Fibroblast of lung (primary cell): ENCODE measurements around the gene NUP62. TPM values are rescaled to one million over a fixed set of nuclear protein-coding genes. Genes with fewer than 3 reads are reported as not detected.

ENCODE experiments used
- DNase-seq, 2 donors: peaks; one replicate each; pipeline versions ENCODE4 v3.0.0 to v3.0.0-alpha.2; 2010; ENCODE audit warnings: low read depth in 2 of 2
- H2AFZ ChIP-seq: 2 replicates; pipeline ENCODE4 v1.5.1; 2012; ENCODE audit warnings: low read length, control low read depth, inconsistent platforms
- H3K27ac ChIP-seq: 2 replicates; pipeline ENCODE4 v1.5.1; 2011; ENCODE audit warnings: low read length, control low read depth; ENCODE audit not compliant: insufficient read depth
- H3K27me3 ChIP-seq: 2 replicates; pipeline ENCODE4 v1.5.1; 2011; ENCODE audit warnings: mild to moderate bottlenecking, low read length; ENCODE audit not compliant: control insufficient read depth, insufficient read depth
- H3K36me3 ChIP-seq: 2 replicates; pipeline ENCODE4 v1.5.1; 2011; ENCODE audit warnings: low read length; ENCODE audit not compliant: control insufficient read depth, insufficient read depth
- H3K4me1 ChIP-seq: 2 replicates; pipeline ENCODE4 v1.5.1; 2011; ENCODE audit warnings: low read length; ENCODE audit not compliant: control insufficient read depth, insufficient read depth; ENCODE audit errors: extremely low read depth
- H3K4me2 ChIP-seq: 2 replicates; pipeline ENCODE4 v1.5.1; 2011; ENCODE audit warnings: low read length, control low read depth; ENCODE audit not compliant: insufficient read depth; ENCODE audit errors: extremely low read depth
- H3K4me3 ChIP-seq, 4 experiments: fragments of 200-600 bp in 1 of 4; sonication (generic) in 1 of 4; replicated peaks in 1 of 4; 2 replicates each; pipeline ENCODE4 v1.5.1; 2011 to 2016; ENCODE audit warnings: low read length in 4 of 4, low read depth in 3 of 4, mild to moderate bottlenecking in 3 of 4, control low read depth in 2 of 4, inconsistent platforms in 1 of 4, mixed read lengths in 1 of 4; ENCODE audit not compliant: insufficient read depth in 1 of 4; ENCODE audit errors: control extremely low read depth in 1 of 4
- H3K79me2 ChIP-seq: 2 replicates; pipeline ENCODE4 v1.5.1; 2012; ENCODE audit warnings: mild to moderate bottlenecking, low read length, inconsistent platforms; ENCODE audit not compliant: control insufficient read depth, insufficient read depth
- H3K9ac ChIP-seq: 2 replicates; pipeline ENCODE4 v1.5.1; 2011; ENCODE audit warnings: mild to moderate bottlenecking, low read length, control low read depth; ENCODE audit not compliant: insufficient read depth
- H3K9me3 ChIP-seq: 2 replicates; pipeline ENCODE4 v1.5.1; 2012; ENCODE audit warnings: low read depth, low read length; ENCODE audit not compliant: control insufficient read depth, insufficient read depth
- H4K20me1 ChIP-seq: 2 replicates; pipeline ENCODE4 v1.5.1; 2011; ENCODE audit warnings: low read length; ENCODE audit not compliant: control insufficient read depth, insufficient read depth; ENCODE audit errors: extremely low read depth
- CTCF ChIP-seq, 2 donors: IDR thresholded peaks in 1 of 2; conservative IDR thresholded peaks in 1 of 2; 1 replicate in 1 of 2; 2 replicates in 1 of 2; pipeline ENCODE4 v1.5.1; 2011 to 2012; ENCODE audit warnings: low read length in 2 of 2, control low read depth in 1 of 2, inconsistent platforms in 1 of 2, low read depth in 1 of 2, mild to moderate bottlenecking in 1 of 2
- EZH2 ChIP-seq: IDR thresholded peaks from 2 replicates; pipeline ENCODE4 v1.5.1; 2012; ENCODE audit warnings: low read length, control low read depth, mild to moderate bottlenecking; ENCODE audit errors: missing control alignments
- polyA plus RNA-seq, 2 donors: library from polyadenylated mRNA; depleted of rRNA in 1 of 2; stranded (reverse) in 1 of 2; unstranded in 1 of 2; fragments of >200 nt; gene quantifications; 2 replicates each; pipeline ENCODE4 v1.2.1, GENCODE V29; 2011 to 2012; ENCODE audit warnings: missing spikeins in 1 of 2
- total RNA-seq: library from RNA; depleted of rRNA; stranded (reverse); fragments of >200 nt; gene quantifications from 2 replicates; pipeline ENCODE4 v1.2.1, GENCODE V29; 2014

The NUP62 gene
- total and polyA plus RNA-seq, 2 donors (not counting 1 experiment from before 2014, with no cell fraction given), result 8.9 to 20.8 TPM

- TF ChIP-seq CTCF (conservative IDR thresholded peaks at IDR 0.05 in 1 of 2, IDR thresholded peaks at IDR 0.05 in 1 of 2; ENCODE audit: low read depth in 1 of 2, low read length in 2 of 2) (no peak), EZH2 (no peak)
- no peak overlapping the region for H3K27ac ChIP-seq
- peaks cover 50% of the 10 kb centered on the region for H3K36me3 ChIP-seq
- H2AFZ ChIP-seq, result no peak overlapping the region
- H3K4me2 ChIP-seq, result no peak overlapping the region
- no peak overlapping the region for H3K9ac ChIP-seq
- peaks cover 3% of the 10 kb centered on the region for H3K79me2 ChIP-seq
- no peaks in the 10 kb centered on the region for H4K20me1 ChIP-seq
- H3K9me3 ChIP-seq, result no peaks in the 10 kb centered on the region
- no peak overlapping the region for H3K4me3 ChIP-seq
- peaks cover 4% of the 10 kb centered on the region for H3K4me1 ChIP-seq
- H3K27me3 ChIP-seq, result no peaks in the 10 kb centered on the region
- DNase-seq, result no peak
Observed at GRCh38 chr19:49883094-49883493, 46.2 kb downstream of the NUP62 start.

GRCh38 chr19:49882643-49883042 is 46.7 kb downstream of the NUP62 start:
- Histone ChIP-seq H3K9ac (no peak overlapping the region), H3K79me2 (peaks cover 3% of the 10 kb centered on the region), H4K20me1 (no peaks in the 10 kb centered on the region), H3K27me3 (no peaks in the 10 kb centered on the region), H3K4me1 (peaks cover 4% of the 10 kb centered on the region), H3K4me2 (no peak overlapping the region), H3K4me3 (no peak overlapping the region), H2AFZ (no peak overlapping the region), H3K9me3 (no peaks in the 10 kb centered on the region), H3K27ac (no peak overlapping the region), H3K36me3 (peaks cover 50% of the 10 kb centered on the region)
- TF ChIP-seq CTCF (conservative IDR thresholded peaks at IDR 0.05 in 1 of 2, IDR thresholded peaks at IDR 0.05 in 1 of 2; ENCODE audit: low read depth in 1 of 2, low read length in 2 of 2) (no peak), EZH2 (no peak)
- no peak for DNase-seq

DNA sequence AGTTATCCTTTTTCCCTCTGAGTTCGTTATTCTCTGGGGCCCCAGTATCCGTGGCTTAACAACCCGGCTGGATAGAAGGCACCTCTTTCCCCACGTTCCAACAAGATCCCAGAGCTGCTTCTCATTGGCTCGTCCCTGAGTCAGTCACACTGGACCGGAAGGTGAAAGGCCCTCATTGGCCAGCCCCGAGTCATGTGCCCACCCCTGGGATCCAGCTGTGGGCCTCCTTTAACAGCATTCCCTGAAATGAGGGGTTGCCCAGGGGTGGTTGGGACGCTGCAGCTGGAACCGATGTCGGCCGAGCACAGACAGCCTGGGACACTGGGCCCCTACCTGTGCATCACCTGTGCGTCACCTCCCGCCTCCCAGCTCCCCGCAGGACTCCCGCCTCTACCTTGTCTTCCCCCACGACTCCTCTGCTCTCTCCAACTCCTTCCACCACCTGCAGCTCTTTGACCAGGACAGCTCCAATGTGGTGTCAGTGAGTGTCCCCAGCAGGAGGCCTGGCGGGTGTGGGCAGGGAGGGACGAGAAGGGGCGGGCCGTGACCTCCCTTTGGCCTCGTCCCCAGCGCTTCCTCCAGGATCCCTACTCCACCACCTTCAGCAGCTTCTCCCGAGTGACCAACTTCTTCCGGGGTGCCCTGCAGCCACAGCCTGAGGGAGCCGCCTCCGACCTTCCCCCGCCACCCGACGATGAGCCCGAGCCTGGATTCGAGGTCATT is 47.5 kb downstream of the NUP62 start:
- Histone ChIP-seq H2AFZ (no peak overlapping the region), H3K79me2 (peaks cover 3% of the 10 kb centered on the region), H3K27ac (no peak overlapping the region), H3K27me3 (no peaks in the 10 kb centered on the region), H3K4me1 (peaks cover 4% of the 10 kb centered on the region), H4K20me1 (no peaks in the 10 kb centered on the region), H3K36me3 (peaks cover 50% of the 10 kb centered on the region), H3K4me3 (no peak overlapping the region), H3K4me2 (no peak overlapping the region), H3K9ac (no peak overlapping the region), H3K9me3 (no peaks in the 10 kb centered on the region)
- no peak for TF ChIP-seq EZH2
- TF ChIP-seq CTCF (conservative IDR thresholded peaks at IDR 0.05 in 1 of 2, IDR thresholded peaks at IDR 0.05 in 1 of 2; ENCODE audit: low read depth in 1 of 2, low read length in 2 of 2), result no peak
- DNase-seq, result no peak
